ENCODE results near the gene TIGD4.

GRCh38 chr4:152735906-152736305 is 43.6 kb downstream of the TIGD4 start:
- TF ChIP-seq CTCF (IDR thresholded peaks at IDR 0.05; ENCODE audit: low read depth, low read length), result no peak
- TF ChIP-seq MYC (IDR thresholded peaks at IDR 0.05; ENCODE audit: low read depth, low read length), result no peak
- TF ChIP-seq POLR2A (IDR thresholded peaks at IDR 0.05; ENCODE audit: extremely low read depth, insufficient read length), result no peak

Data from NB4 (cell line).